ENCODE measurements around the gene PLEKHM3.
A peak's percentile ranks its signal among the peaks of the same experiment; 100 is the strongest.

The PLEKHM3 gene

GRCh38 chr2:208025037-208025813 lies at the start of gene PLEKHM3:
Gene PLEKHM3, minus strand, starts transcription at chr2:208025527. Its CDS starts 23,888 bp downstream, at chr2:208001639.
- Histone ChIP-seq H3K27ac (ENCODE audit: low read depth, low read length) (peak within 1 kb of the TSS; percentile 86), H3K4me3 (ENCODE audit: low read depth in 1 of 5, low read length in 5 of 5) (peak within 1 kb of the TSS; percentile 96 to 100 (median 98)), H3K9ac (ENCODE audit: low read length in 5 of 5) (peak within 1 kb of the TSS; percentile 93 to 99 (median 96)), H3K27me3 (ENCODE audit: control insufficient read depth in 5 of 5, insufficient read depth in 4 of 5, low read length in 5 of 5) (no peaks in the 10 kb centered on the region), H3K36me3 (ENCODE audit: control insufficient read depth in 5 of 5, insufficient read depth in 5 of 5, low read length in 5 of 5) (no peaks in the 10 kb centered on the region), H3K4me1 (ENCODE audit: control insufficient read depth in 5 of 5, insufficient read depth in 5 of 5, low read length in 5 of 5) (peaks cover 1 to 30% (median 16%) of the 10 kb centered on the region in 5 donors), H3K9me3 (ENCODE audit: control insufficient read depth in 5 of 5, low read length in 5 of 5) (no peaks in the 10 kb centered on the region)

DNA sequence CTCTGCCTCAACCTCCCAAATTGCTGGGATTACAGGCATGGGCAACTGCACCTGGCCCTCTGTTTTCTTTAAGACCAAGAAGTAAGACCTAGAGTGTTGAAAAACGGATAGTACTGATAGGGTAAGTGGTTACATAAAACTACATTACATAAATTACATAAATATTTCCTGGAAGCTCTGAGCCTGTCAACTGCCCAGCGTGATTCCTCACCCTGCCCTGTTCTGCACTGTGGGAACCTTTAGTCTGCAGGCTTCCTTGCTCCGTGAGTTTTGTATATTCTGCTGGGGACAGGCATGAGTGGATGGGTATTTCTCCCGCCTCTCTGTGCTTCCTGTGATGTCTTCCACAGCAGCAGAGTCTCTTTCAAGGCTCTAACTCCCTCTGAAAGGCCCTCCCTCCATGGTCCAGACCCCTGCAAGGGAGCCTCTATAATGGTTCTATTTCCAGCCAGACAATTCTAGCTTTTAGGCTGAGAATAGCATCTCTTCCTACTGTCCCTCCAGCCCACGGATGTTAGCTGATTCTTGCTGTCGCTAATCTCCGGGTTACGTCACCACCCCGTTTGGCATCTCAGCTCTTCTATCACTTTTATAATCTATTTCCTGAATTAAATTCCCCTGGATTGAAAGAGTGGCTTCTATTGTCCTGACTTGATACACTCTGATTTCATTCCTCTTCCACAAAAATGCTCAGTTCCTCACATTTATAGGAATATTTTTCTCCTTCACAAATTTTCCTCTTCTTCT lies 49.5 kb upstream of the PLEKHM3 start:
- peaks cover 0 to 6% (median 0%) of the 10 kb centered on the region in 5 donors for H3K27me3 ChIP-seq (ENCODE audit: control insufficient read depth in 5 of 5, insufficient read depth in 4 of 5, low read length in 5 of 5)
- no peak overlapping the region for H3K27ac ChIP-seq (ENCODE audit: low read depth, low read length)

DNA sequence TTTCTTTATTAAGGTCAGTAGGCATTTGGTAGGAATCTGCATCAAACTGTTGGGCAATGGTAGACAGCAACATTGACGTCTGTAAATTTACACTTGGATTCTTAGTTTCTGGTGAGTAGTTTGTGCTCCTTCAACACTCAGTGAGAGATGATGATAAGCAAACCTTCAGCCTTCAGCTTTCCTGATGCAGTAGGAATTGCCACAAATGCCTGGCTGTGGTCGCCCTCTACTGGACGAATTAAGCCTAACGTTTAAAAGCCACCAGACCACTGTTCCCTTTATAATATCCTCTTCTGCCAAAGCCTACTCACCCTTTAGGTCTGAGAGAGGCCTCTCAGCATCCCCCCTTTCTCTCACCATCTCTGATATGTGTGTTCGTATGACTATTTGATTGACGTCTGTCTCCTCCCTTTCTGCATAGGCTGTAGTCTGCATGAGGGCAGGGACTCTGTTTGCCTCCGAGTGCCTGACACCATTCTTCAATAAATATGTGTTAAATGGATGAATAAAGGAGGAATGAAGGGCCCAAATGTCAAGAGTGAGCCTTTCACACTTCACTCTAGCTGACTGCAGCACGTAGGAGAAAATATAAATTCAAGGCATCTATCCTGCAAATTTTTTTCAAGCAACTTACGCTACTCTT lies 47.0 kb upstream of the PLEKHM3 start:
- Histone ChIP-seq H3K9ac (ENCODE audit: low read length in 5 of 5) (no peak overlapping the region), H3K4me3 (ENCODE audit: low read depth in 1 of 5, low read length in 5 of 5) (no peak overlapping the region), H3K27me3 (ENCODE audit: control insufficient read depth in 5 of 5, insufficient read depth in 4 of 5, low read length in 5 of 5) (peaks cover 0 to 6% (median 0%) of the 10 kb centered on the region in 5 donors)

More for the DNA sequence above, 49.5 kb upstream of the PLEKHM3 start:
- H3K9me3 ChIP-seq (ENCODE audit: control insufficient read depth in 5 of 5, low read length in 5 of 5): no peaks in the 10 kb centered on the region
- no peaks in the 10 kb centered on the region for H3K36me3 ChIP-seq (ENCODE audit: control insufficient read depth in 5 of 5, insufficient read depth in 5 of 5, low read length in 5 of 5)
- no peak overlapping the region for H3K4me3 ChIP-seq (ENCODE audit: low read depth in 1 of 5, low read length in 5 of 5)
- H3K9ac ChIP-seq (ENCODE audit: low read length in 5 of 5): no peak overlapping the region
- no peaks in the 10 kb centered on the region for H3K4me1 ChIP-seq (ENCODE audit: control insufficient read depth in 5 of 5, insufficient read depth in 5 of 5, low read length in 5 of 5)

GRCh38 chr2:208069186-208069585 lies 43.9 kb upstream of the PLEKHM3 start:
- H3K27ac ChIP-seq (ENCODE audit: low read depth, low read length): no peak overlapping the region
- H3K4me3 ChIP-seq (ENCODE audit: low read depth in 1 of 5, low read length in 5 of 5): no peak overlapping the region
- H3K4me1 ChIP-seq (ENCODE audit: control insufficient read depth in 5 of 5, insufficient read depth in 5 of 5, low read length in 5 of 5): no peaks in the 10 kb centered on the region
- H3K36me3 ChIP-seq (ENCODE audit: control insufficient read depth in 5 of 5, insufficient read depth in 5 of 5, low read length in 5 of 5): no peaks in the 10 kb centered on the region
- H3K9me3 ChIP-seq (ENCODE audit: control insufficient read depth in 5 of 5, low read length in 5 of 5): no peaks in the 10 kb centered on the region
- H3K27me3 ChIP-seq (ENCODE audit: control insufficient read depth in 5 of 5, insufficient read depth in 4 of 5, low read length in 5 of 5): no peaks in the 10 kb centered on the region
- H3K9ac ChIP-seq (ENCODE audit: low read length in 5 of 5): no peak overlapping the region

More for the DNA sequence above, 47.0 kb upstream of the PLEKHM3 start:
- Histone ChIP-seq H3K4me1 (ENCODE audit: control insufficient read depth in 5 of 5, insufficient read depth in 5 of 5, low read length in 5 of 5) (no peaks in the 10 kb centered on the region), H3K9me3 (ENCODE audit: control insufficient read depth in 5 of 5, low read length in 5 of 5) (no peaks in the 10 kb centered on the region), H3K36me3 (ENCODE audit: control insufficient read depth in 5 of 5, insufficient read depth in 5 of 5, low read length in 5 of 5) (no peaks in the 10 kb centered on the region), H3K27ac (ENCODE audit: low read depth, low read length) (no peak overlapping the region)

DNA sequence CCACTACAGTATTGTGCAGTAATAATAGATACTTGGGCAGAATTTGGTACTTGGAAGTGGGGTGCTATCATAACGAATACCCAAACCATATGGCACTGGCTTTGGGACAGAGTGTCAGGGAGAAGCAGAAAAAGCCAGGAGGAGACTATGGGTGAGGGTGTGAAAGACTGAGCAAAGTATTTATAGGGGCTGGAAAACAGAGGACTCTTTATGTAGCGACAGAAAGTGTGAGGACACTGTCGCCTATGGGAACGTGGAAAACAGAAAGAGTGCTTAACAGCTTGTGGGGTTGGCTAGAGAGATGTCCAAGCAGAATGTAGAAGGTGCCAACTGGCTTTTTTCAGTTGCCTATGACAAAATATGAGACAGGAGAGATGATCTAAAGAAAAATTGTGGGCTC lies 40.7 kb upstream of the PLEKHM3 start:
- no peaks in the 10 kb centered on the region for H3K36me3 ChIP-seq (ENCODE audit: control insufficient read depth in 5 of 5, insufficient read depth in 5 of 5, low read length in 5 of 5)
- H3K9ac ChIP-seq (ENCODE audit: low read length in 5 of 5): no peak overlapping the region
- no peak overlapping the region for H3K4me3 ChIP-seq (ENCODE audit: low read depth in 1 of 5, low read length in 5 of 5)
- H3K4me1 ChIP-seq (ENCODE audit: control insufficient read depth in 5 of 5, insufficient read depth in 5 of 5, low read length in 5 of 5): no peaks in the 10 kb centered on the region
- H3K27me3 ChIP-seq (ENCODE audit: control insufficient read depth in 5 of 5, insufficient read depth in 4 of 5, low read length in 5 of 5): peaks cover 0 to 4% (median 0%) of the 10 kb centered on the region in 5 donors
- no peak overlapping the region for H3K27ac ChIP-seq (ENCODE audit: low read depth, low read length)
- H3K9me3 ChIP-seq (ENCODE audit: control insufficient read depth in 5 of 5, low read length in 5 of 5): no peaks in the 10 kb centered on the region

DNA sequence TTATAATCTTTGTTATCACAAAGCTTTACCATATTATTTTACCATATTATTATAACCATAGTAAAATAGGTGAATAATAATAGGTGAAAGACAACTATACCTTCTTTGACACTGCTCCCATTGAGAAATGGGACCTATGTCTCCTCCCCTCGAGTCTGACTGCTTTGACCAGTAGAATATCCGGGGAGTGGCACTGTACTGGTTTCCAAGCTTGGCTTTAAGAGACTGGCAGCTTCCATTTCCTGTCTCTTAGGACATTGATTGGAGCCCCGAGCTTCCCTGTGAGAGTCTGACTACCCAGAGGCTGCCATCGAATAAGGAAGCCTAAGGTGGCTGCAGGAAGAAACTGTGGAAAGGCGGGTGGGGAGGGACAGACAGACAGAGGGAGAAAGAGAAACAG lies 40.1 kb upstream of the PLEKHM3 start:
- H3K27ac ChIP-seq (ENCODE audit: low read depth, low read length): no peak overlapping the region
- no peak overlapping the region for H3K4me3 ChIP-seq (ENCODE audit: low read depth in 1 of 5, low read length in 5 of 5)
- no peaks in the 10 kb centered on the region for H3K4me1 ChIP-seq (ENCODE audit: control insufficient read depth in 5 of 5, insufficient read depth in 5 of 5, low read length in 5 of 5)
- H3K36me3 ChIP-seq (ENCODE audit: control insufficient read depth in 5 of 5, insufficient read depth in 5 of 5, low read length in 5 of 5): no peaks in the 10 kb centered on the region
- H3K9me3 ChIP-seq (ENCODE audit: control insufficient read depth in 5 of 5, low read length in 5 of 5): no peaks in the 10 kb centered on the region
- H3K9ac ChIP-seq (ENCODE audit: low read length in 5 of 5): no peak overlapping the region
- H3K27me3 ChIP-seq (ENCODE audit: control insufficient read depth in 5 of 5, insufficient read depth in 4 of 5, low read length in 5 of 5): peaks cover 0 to 4% (median 0%) of the 10 kb centered on the region in 5 donors

GRCh38 chr2:208064220-208064961 lies 39.1 kb upstream of the PLEKHM3 start:
- no peak overlapping the region for H3K4me3 ChIP-seq (ENCODE audit: low read depth in 1 of 5, low read length in 5 of 5)
- no peaks in the 10 kb centered on the region for H3K9me3 ChIP-seq (ENCODE audit: control insufficient read depth in 5 of 5, low read length in 5 of 5)
- no peak overlapping the region for H3K9ac ChIP-seq (ENCODE audit: low read length in 5 of 5)
- no peaks in the 10 kb centered on the region for H3K36me3 ChIP-seq (ENCODE audit: control insufficient read depth in 5 of 5, insufficient read depth in 5 of 5, low read length in 5 of 5)
- peaks cover 0 to 4% (median 0%) of the 10 kb centered on the region in 5 donors for H3K27me3 ChIP-seq (ENCODE audit: control insufficient read depth in 5 of 5, insufficient read depth in 4 of 5, low read length in 5 of 5)
- H3K27ac ChIP-seq (ENCODE audit: low read depth, low read length): no peak overlapping the region
- no peaks in the 10 kb centered on the region for H3K4me1 ChIP-seq (ENCODE audit: control insufficient read depth in 5 of 5, insufficient read depth in 5 of 5, low read length in 5 of 5)

- H3K9ac ChIP-seq (ENCODE audit: low read length in 5 of 5): no peak overlapping the region
- no peak overlapping the region for H3K27ac ChIP-seq (ENCODE audit: low read depth, low read length)
- H3K4me3 ChIP-seq (ENCODE audit: low read depth in 1 of 5, low read length in 5 of 5): no peak overlapping the region
- H3K4me1 ChIP-seq (ENCODE audit: control insufficient read depth in 5 of 5, insufficient read depth in 5 of 5, low read length in 5 of 5): no peaks in the 10 kb centered on the region
- no peaks in the 10 kb centered on the region for H3K36me3 ChIP-seq (ENCODE audit: control insufficient read depth in 5 of 5, insufficient read depth in 5 of 5, low read length in 5 of 5)
- H3K27me3 ChIP-seq (ENCODE audit: control insufficient read depth in 5 of 5, insufficient read depth in 4 of 5, low read length in 5 of 5): peaks cover 0 to 4% (median 0%) of the 10 kb centered on the region in 5 donors
- H3K9me3 ChIP-seq (ENCODE audit: control insufficient read depth in 5 of 5, low read length in 5 of 5): no peaks in the 10 kb centered on the region
These were observed 37.6 kb upstream of the PLEKHM3 start for GRCh38 chr2:208062961-208063360.

- H3K4me3 ChIP-seq (ENCODE audit: low read depth in 1 of 5, low read length in 5 of 5): no peak overlapping the region
- peaks cover 0 to 4% (median 0%) of the 10 kb centered on the region in 5 donors for H3K27me3 ChIP-seq (ENCODE audit: control insufficient read depth in 5 of 5, insufficient read depth in 4 of 5, low read length in 5 of 5)
- H3K9ac ChIP-seq (ENCODE audit: low read length in 5 of 5): no peak overlapping the region
- H3K9me3 ChIP-seq (ENCODE audit: control insufficient read depth in 5 of 5, low read length in 5 of 5): no peaks in the 10 kb centered on the region
- no peaks in the 10 kb centered on the region for H3K36me3 ChIP-seq (ENCODE audit: control insufficient read depth in 5 of 5, insufficient read depth in 5 of 5, low read length in 5 of 5)
- H3K27ac ChIP-seq (ENCODE audit: low read depth, low read length): no peak overlapping the region
- H3K4me1 ChIP-seq (ENCODE audit: control insufficient read depth in 5 of 5, insufficient read depth in 5 of 5, low read length in 5 of 5): no peaks in the 10 kb centered on the region
These were observed 36.8 kb upstream of the PLEKHM3 start for GRCh38 chr2:208062113-208062512.

All from subcutaneous abdominal adipose tissue (tissue), 5 donors.